Measurements from ENCODE around the gene IL37.

Gene IL37

GRCh38 chr2:112962308-112963175 lies 51.6 kb downstream of the IL37 start:
- no peak for DNase-seq

- DNase-seq, result no peak
Measured at GRCh38 chr2:112967023-112967422, 56.1 kb downstream of the IL37 start.

All from central memory CD4-positive, alpha-beta T cell (primary cell).